K562 (cell line): ENCODE data around the gene KIF20B. TPM values are rescaled to one million over a fixed set of nuclear protein-coding genes. Genes with fewer than 3 reads are reported as not detected.

ENCODE experiments used
- ATAC-seq: fragments of 200-7000 bp; cut with Tn5 transposase; 3 replicates; pipeline ENCODE4 v1.9.1; 2020; ENCODE audit warnings: moderate library complexity
- BruUV-seq: library from RNA; stranded (reverse); fragments of 400-500 nt; replicated peaks from 2 replicates; lab custom pipeline; 2021; lab: Mats Ljungman, UMichigan
- CTCF ChIA-PET: fragments of 300-600 bp; formaldehyde crosslinking; extraction: SDS; loops from one replicate; lab custom pipeline; 2021; ENCODE audit warnings: low intra/inter-chr PET ratio; lab: Yijun Ruan, JAX
- POLR2A ChIA-PET: fragments of 300-600, 350-650 bp; sonication (Branson Sonifier 250); formaldehyde crosslinking; extraction: SDS; loops from one replicate; lab custom pipeline; 2021; ENCODE audit warnings: antibody characterized with exemption, inconsistent platforms; lab: Yijun Ruan, JAX
- DNase-seq, 4 experiments: peaks; one replicate each; pipeline versions ENCODE4 v3.0.0 to v3.0.0-alpha.2; 2011 to 2018; ENCODE audit warnings: low spot score in 3 of 4, mixed read lengths in 3 of 4; ENCODE audit errors: extremely low read depth in 1 of 4
- FAIRE-seq: peaks from 2 replicates; lab custom pipeline; 2011; peaks lifted over from hg19 to GRCh38; lab: Jason Lieb, UNC
- H2AFZ ChIP-seq: 2 replicates; pipeline ENCODE4 v1.6.0; 2011; ENCODE audit warnings: low read depth, low read length, control low read depth, inconsistent platforms
- H3K27ac ChIP-seq: fragments of 200-600 bp; 3 replicates; pipeline ENCODE4 v1.8.0; 2011; ENCODE audit warnings: low read depth, mild to moderate bottlenecking, control low read depth, inconsistent platforms, low read length, moderate library complexity, mixed read lengths; ENCODE audit errors: extremely low read depth
- H3K27me3 ChIP-seq, 2 experiments: fragments of 300-600 bp in 1 of 2; 2 replicates in 1 of 2; 3 replicates in 1 of 2; pipeline versions ENCODE4 v1.6.0 to v1.8.0; 2011; ENCODE audit warnings: inconsistent platforms in 2 of 2, low read length in 2 of 2, mild to moderate bottlenecking in 1 of 2, mixed read lengths in 1 of 2, moderate library complexity in 1 of 2; ENCODE audit not compliant: control insufficient read depth in 2 of 2, insufficient read depth in 2 of 2
- H3K36me3 ChIP-seq: fragments of 300-600 bp; 3 replicates; pipeline ENCODE4 v1.8.0; 2011; ENCODE audit warnings: mild to moderate bottlenecking, low read length, inconsistent platforms; ENCODE audit not compliant: control insufficient read depth, insufficient read depth
- H3K4me1 ChIP-seq, 2 experiments: fragments of 200-600 bp in 1 of 2; replicated peaks in 1 of 2; 2 replicates in 1 of 2; 3 replicates in 1 of 2; pipeline versions ENCODE4 v1.5.1 to v1.8.0; 2011; ENCODE audit warnings: inconsistent platforms in 2 of 2, low read length in 2 of 2, mild to moderate bottlenecking in 1 of 2, mixed read lengths in 1 of 2, moderate library complexity in 1 of 2; ENCODE audit not compliant: control insufficient read depth in 2 of 2, insufficient read depth in 2 of 2
- H3K4me2 ChIP-seq: 2 replicates; pipeline ENCODE4 v1.6.1; 2011; ENCODE audit warnings: low read length, control low read depth, inconsistent platforms, mixed read lengths; ENCODE audit not compliant: insufficient read depth
- H3K4me3 ChIP-seq: fragments of 200-600 bp; sonication (generic), shearing (Covaris generic); 2 replicates; pipeline ENCODE4 v1.5.1; 2016; ENCODE audit warnings: control low read depth, inconsistent platforms
- H3K79me2 ChIP-seq: fragments of 200-600 bp; 3 replicates; pipeline ENCODE4 v1.8.0; 2011; ENCODE audit warnings: low read length, inconsistent platforms; ENCODE audit not compliant: control insufficient read depth, insufficient read depth
- H3K9ac ChIP-seq, 2 experiments: 2 replicates each; pipeline versions ENCODE4 v1.6.0 to v1.6.1; 2011; ENCODE audit warnings: low read depth in 2 of 2, low read length in 2 of 2, control low read depth in 1 of 2, inconsistent platforms in 1 of 2, mild to moderate bottlenecking in 1 of 2, mixed read lengths in 1 of 2; ENCODE audit not compliant: insufficient read depth in 1 of 2
- H3K9me1 ChIP-seq: one replicate; pipeline ENCODE4 v1.6.0; 2011; ENCODE audit warnings: inconsistent platforms, mild to moderate bottlenecking, low read length, moderate library complexity; ENCODE audit not compliant: control insufficient read depth, insufficient read depth
- H3K9me3 ChIP-seq: replicated peaks from 2 replicates; pipeline ENCODE4 v1.5.1; 2011; ENCODE audit warnings: low read depth, low read length, inconsistent platforms; ENCODE audit not compliant: control insufficient read depth, insufficient read depth
- H4K20me1 ChIP-seq: replicated peaks from 2 replicates; pipeline ENCODE4 v1.6.1; 2011; ENCODE audit warnings: low read length, inconsistent platforms, mixed read lengths; ENCODE audit not compliant: control insufficient read depth, insufficient read depth
- ATF3 ChIP-seq, 2 experiments: fragments of 450-650 bp in 1 of 2; sonication (generic) in 1 of 2; formaldehyde crosslinking in 1 of 2; IDR thresholded peaks in 1 of 2; conservative IDR thresholded peaks in 1 of 2; 2 replicates each; pipeline versions ENCODE4 v1.6.1 to v1.8.1; 2016 to 2023; ENCODE audit warnings: mild to moderate bottlenecking in 2 of 2, moderate library complexity in 2 of 2, inconsistent platforms in 1 of 2, missing genetic modification reagents in 1 of 2
- CEBPB ChIP-seq: fragments of 450-650 bp; IDR thresholded peaks from 2 replicates; pipeline ENCODE4 v1.6.1; 2016; ENCODE audit warnings: missing genetic modification characterization, missing compliant biosample characterization
- DPF2 ChIP-seq: fragments of 450-650 bp; IDR thresholded peaks from 2 replicates; pipeline ENCODE4 v1.6.1; 2016
- HES1 ChIP-seq: fragments of 450-650 bp; IDR thresholded peaks from 2 replicates; pipeline ENCODE4 v1.6.1; 2016; ENCODE audit warnings: low read depth, mild to moderate bottlenecking, moderate library complexity
- OTX1 ChIP-seq: fragments of 450-650 bp; formaldehyde crosslinking; IDR thresholded peaks from 2 replicates; pipeline ENCODE4 v1.4.0; 2022; ENCODE audit warnings: mild to moderate bottlenecking
- RBM22 ChIP-seq: fragments of 200-400 bp; formaldehyde crosslinking; IDR thresholded peaks from 2 replicates; pipeline ENCODE4 v1.6.1; 2018; ENCODE audit warnings: low read length, low read depth; ENCODE audit not compliant: poor library complexity, severe bottlenecking
- SNRNP70 ChIP-seq: fragments of 200-400 bp; formaldehyde crosslinking; optimal IDR thresholded peaks from 2 replicates; pipeline ENCODE3; 2017; ENCODE audit warnings: low read depth, low read length
- TAF15 ChIP-seq: fragments of 200-400 bp; formaldehyde crosslinking; IDR thresholded peaks from 2 replicates; pipeline ENCODE4 v1.6.1; 2017; ENCODE audit warnings: mild to moderate bottlenecking, low read depth, low read length, moderate library complexity
- TEAD1 ChIP-seq, 2 experiments: fragments of 450-650 bp in 1 of 2; sonication (generic) in 1 of 2; formaldehyde crosslinking; IDR thresholded peaks; 2 replicates each; pipeline versions ENCODE4 v1.4.0 to v1.8.0; 2020 to 2022; ENCODE audit warnings: mild to moderate bottlenecking in 2 of 2, missing genetic modification reagents in 1 of 2
- THAP12 ChIP-seq: fragments of 250-450 bp; sonication (Bioruptor Pico); IDR thresholded peaks from 2 replicates; pipeline ENCODE4 v1.9.0; 2021; ENCODE audit warnings: mild to moderate bottlenecking, inconsistent platforms
- THAP7 ChIP-seq: fragments of 250-450 bp; sonication (Bioruptor Pico); IDR thresholded peaks from 2 replicates; pipeline ENCODE4 v1.5.0; 2021
- TOE1 ChIP-seq, 2 experiments: fragments of 450-650 bp in 1 of 2; sonication (generic) in 1 of 2; formaldehyde crosslinking in 1 of 2; IDR thresholded peaks; 2 replicates each; pipeline versions ENCODE4 v1.7.1 to v1.8.0; 2016 to 2022; ENCODE audit warnings: borderline replicate concordance in 2 of 2, mild to moderate bottlenecking in 2 of 2, antibody characterized with exemption in 1 of 2, inconsistent platforms in 1 of 2, low read depth in 1 of 2, missing genetic modification reagents in 1 of 2, moderate library complexity in 1 of 2
- U2AF2 ChIP-seq: fragments of 200-400 bp; formaldehyde crosslinking; optimal IDR thresholded peaks from 2 replicates; pipeline ENCODE3; 2017; ENCODE audit warnings: low read depth, mild to moderate bottlenecking, low read length
- ZC3H4 ChIP-seq: sonication (generic); formaldehyde crosslinking; IDR thresholded peaks from 2 replicates; pipeline ENCODE4 v1.9.0; 2021; ENCODE audit warnings: missing genetic modification reagents, borderline replicate concordance
- ZNF316 ChIP-seq: fragments of 450-650 bp; IDR thresholded peaks from 2 replicates; pipeline ENCODE4 v1.6.1; 2016
- in situ Hi-C: fragments of 300-500 bp; cut with MboI; formaldehyde crosslinking; loops from 4 replicates; pipeline ENCODE4 v1.15.0; 2018; ENCODE audit warnings: inconsistent platforms, mixed read lengths
- intact Hi-C: fragments of 100-400 bp; cut with micrococcal nuclease; formaldehyde crosslinking; loops from 2 replicates; pipeline ENCODE4 v1.14.2; 2022
- polyA plus RNA-seq, 8 experiments: library from polyadenylated mRNA; depleted of rRNA in 4 of 8; stranded (reverse) in 5 of 8; unstranded in 3 of 8; fragments of >200 nt; fragmentation: Nextera tagmentation in 2 of 8; fragmentation: Illumina TruSeq in 1 of 8; extraction: Ambion mirVana in 2 of 8; extraction: Trizol in 1 of 8; gene quantifications; 2 replicates each; pipeline versions ENCODE4 v1.2.1 to v1.2.3, GENCODE V29; 2011 to 2014; ENCODE audit warnings: inconsistent platforms in 1 of 8, missing spikeins in 1 of 8
- total RNA-seq, 7 experiments: library from RNA; depleted of rRNA in 6 of 7; stranded (reverse); fragments of >200 nt in 6 of 7; fragmentation: Illumina TruSeq in 2 of 7; extraction: Trizol in 2 of 7; gene quantifications; 2 replicates each; pipeline versions ENCODE4 v1.2.1 to v1.2.3, GENCODE V29; 2011 to 2021; ENCODE audit warnings: low replicate concordance in 1 of 7

KIF20B gene
- total and polyA plus RNA-seq, 9 of the 15 experiments (the other 6 are each of a cell fraction or from before 2014, with no cell fraction given), result 18.6 to 56.5 (median 32.9) TPM

- TF ChIP-seq ATF3 (IDR thresholded peaks at IDR 0.05), result 0 out of 2 replicates have a peak, but pooled peaks have one; percentile 10
- TF ChIP-seq ATF3 (CRISPR knock-in tag; conservative IDR thresholded peaks at IDR 0.05), result no peak
- TF ChIP-seq DPF2, result no peak
- no peak for TF ChIP-seq TEAD1 (CRISPR knock-in tag; IDR thresholded peaks at IDR 0.05)
- no peak for TF ChIP-seq ZNF316
- TF ChIP-seq CEBPB (tag), result peak; percentile 61
- TF ChIP-seq, all 486 proteins: peak for 4
Observed at GRCh38 chr10:89705466-89705865, 4.1 kb downstream of the KIF20B start (continued).

GRCh38 chr10:89706011-89706410, 4.6 kb downstream of the KIF20B start:
- H3K36me3 ChIP-seq, result peaks cover 20% of the 10 kb centered on the region; the same call in 2 of the 3 replicates
- no peak overlapping the region for H3K4me3 ChIP-seq
- H2AFZ ChIP-seq, result no peak overlapping the region
- peaks cover 95% of the 10 kb centered on the region for H3K79me2 ChIP-seq
- CTCF ChIA-PET, result no interaction called here
- no TSS peak for BruUV-seq
- in situ Hi-C loops, result no loop called here
- intact Hi-C loops, result no loop called here
- no peaks in the 10 kb centered on the region for H3K27me3 ChIP-seq
- H3K9ac ChIP-seq, result peak overlapping the region in 1 of 2 experiments; percentile 92; a peak in 1 of 4 replicates
- DNase-seq (no peak), ATAC-seq (no peak), FAIRE-seq (no peak)
- no peaks in the 10 kb centered on the region; the same call in 1 of the 2 replicates for H4K20me1 ChIP-seq
- POLR2A ChIA-PET, result no interaction called here
- H3K9me3 ChIP-seq, result no peaks in the 10 kb centered on the region
- peak overlapping the region; percentile 53 for H3K4me2 ChIP-seq
- H3K9me1 ChIP-seq, result no peaks in the 10 kb centered on the region
- H3K27ac ChIP-seq, result peak overlapping the region; percentile 58; the same call in 1 of the 3 replicates
- H3K4me1 ChIP-seq, result peaks cover 0 to 7% of the 10 kb centered on the region in 2 experiments; a peak in 2 of 5 replicates
- no peak for TF ChIP-seq ZC3H4 (CRISPR knock-in tag)
- TF ChIP-seq TEAD1 (CRISPR knock-in tag; IDR thresholded peaks at IDR 0.05), result no peak
- no peak for TF ChIP-seq TAF15
- TF ChIP-seq TOE1 (IDR thresholded peaks at IDR 0.05; ENCODE audit: borderline replicate concordance), result no peak
- no peak for TF ChIP-seq TOE1 (CRISPR knock-in tag; IDR thresholded peaks at IDR 0.05; ENCODE audit: borderline replicate concordance, low read depth)
- TF ChIP-seq THAP7 (CRISPR knock-in tag), result no peak
- no peak for TF ChIP-seq SNRNP70
- no peak for TF ChIP-seq RBM22
- TF ChIP-seq OTX1 (CRISPR knock-in tag), result no peak
- TF ChIP-seq U2AF2, result no peak
- TF ChIP-seq THAP12 (CRISPR knock-in tag), result no peak
- TF ChIP-seq HES1, result no peak
